IMR-90 (cell line): ENCODE results near the gene IRX1.

Experiments used
- BHLHE40 ChIP-seq: fragments of 150-350 bp; IDR thresholded peaks from 2 replicates; pipeline ENCODE4 v1.6.1; 2016; ENCODE audit warnings: mild to moderate bottlenecking, low read depth, low read length
- CEBPB ChIP-seq: IDR thresholded peaks from 2 replicates; pipeline ENCODE4 v1.6.1; 2012; ENCODE audit warnings: low read depth, low read length, improper control_type of control experiment
- CHD1 ChIP-seq: IDR thresholded peaks from 2 replicates; pipeline ENCODE4 v1.6.1; 2012; ENCODE audit warnings: low read depth, low read length, improper control_type of control experiment
- MAZ ChIP-seq: IDR thresholded peaks from 2 replicates; pipeline ENCODE4 v1.6.1; 2012; ENCODE audit warnings: low read depth, mild to moderate bottlenecking, low read length, improper control_type of control experiment, moderate library complexity, borderline replicate concordance
- MXI1 ChIP-seq: IDR thresholded peaks from 2 replicates; pipeline ENCODE4 v1.6.1; 2012; ENCODE audit warnings: low read depth, mild to moderate bottlenecking, low read length, moderate library complexity, borderline replicate concordance
- POLR2A ChIP-seq: IDR thresholded peaks from 2 replicates; pipeline ENCODE4 v1.6.1; 2012; ENCODE audit warnings: mild to moderate bottlenecking, low read depth, low read length
- RAD21 ChIP-seq: IDR thresholded peaks from 2 replicates; pipeline ENCODE4 v1.6.1; 2012; ENCODE audit warnings: low read length, improper control_type of control experiment
- RCOR1 ChIP-seq: IDR thresholded peaks from 2 replicates; pipeline ENCODE4 v1.6.1; 2012; ENCODE audit warnings: mild to moderate bottlenecking, low read length, improper control_type of control experiment; ENCODE audit not compliant: insufficient replicate concordance
- SMC3 ChIP-seq: fragments of 150-350 bp; IDR thresholded peaks from 2 replicates; pipeline ENCODE4 v1.6.1; 2016; ENCODE audit warnings: low read depth, mild to moderate bottlenecking, antibody characterized with exemption, low read length, moderate library complexity
- TF ChIP-seq, protein P1 (sequence below): conservative IDR thresholded peaks from 2 replicates; pipeline ENCODE4 v1.5.1; 2012; ENCODE audit warnings: mild to moderate bottlenecking, low read depth, low read length, improper control_type of control experiment
- TF ChIP-seq, protein P2 (sequence below): fragments of 150-350 bp; IDR thresholded peaks from 2 replicates; pipeline ENCODE4 v1.6.1; 2017; ENCODE audit warnings: mild to moderate bottlenecking, antibody characterized with exemption, low read length, low read depth

DNA sequence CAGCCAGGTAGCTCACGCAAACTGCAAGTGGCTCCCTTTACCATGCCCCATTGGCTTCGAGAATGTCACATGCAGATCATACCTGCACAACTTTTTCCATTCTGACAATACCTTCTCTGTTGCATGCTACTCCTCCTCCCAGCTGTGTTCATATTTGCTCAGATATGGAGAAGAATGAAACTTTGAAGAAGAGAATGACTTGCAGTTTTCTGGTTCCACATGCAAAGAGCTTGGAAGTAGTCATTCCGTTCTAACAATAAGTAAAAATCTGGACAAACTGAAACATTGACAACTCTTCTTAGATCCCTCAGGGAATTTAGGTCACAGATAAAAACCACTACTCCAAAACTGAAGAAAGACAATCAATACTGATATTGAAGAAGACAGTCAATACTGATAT lies 49.6 kb upstream of the IRX1 start:
- TF ChIP-seq, protein P1, sequence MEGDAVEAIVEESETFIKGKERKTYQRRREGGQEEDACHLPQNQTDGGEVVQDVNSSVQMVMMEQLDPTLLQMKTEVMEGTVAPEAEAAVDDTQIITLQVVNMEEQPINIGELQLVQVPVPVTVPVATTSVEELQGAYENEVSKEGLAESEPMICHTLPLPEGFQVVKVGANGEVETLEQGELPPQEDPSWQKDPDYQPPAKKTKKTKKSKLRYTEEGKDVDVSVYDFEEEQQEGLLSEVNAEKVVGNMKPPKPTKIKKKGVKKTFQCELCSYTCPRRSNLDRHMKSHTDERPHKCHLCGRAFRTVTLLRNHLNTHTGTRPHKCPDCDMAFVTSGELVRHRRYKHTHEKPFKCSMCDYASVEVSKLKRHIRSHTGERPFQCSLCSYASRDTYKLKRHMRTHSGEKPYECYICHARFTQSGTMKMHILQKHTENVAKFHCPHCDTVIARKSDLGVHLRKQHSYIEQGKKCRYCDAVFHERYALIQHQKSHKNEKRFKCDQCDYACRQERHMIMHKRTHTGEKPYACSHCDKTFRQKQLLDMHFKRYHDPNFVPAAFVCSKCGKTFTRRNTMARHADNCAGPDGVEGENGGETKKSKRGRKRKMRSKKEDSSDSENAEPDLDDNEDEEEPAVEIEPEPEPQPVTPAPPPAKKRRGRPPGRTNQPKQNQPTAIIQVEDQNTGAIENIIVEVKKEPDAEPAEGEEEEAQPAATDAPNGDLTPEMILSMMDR: no peak
- TF ChIP-seq, protein P2, sequence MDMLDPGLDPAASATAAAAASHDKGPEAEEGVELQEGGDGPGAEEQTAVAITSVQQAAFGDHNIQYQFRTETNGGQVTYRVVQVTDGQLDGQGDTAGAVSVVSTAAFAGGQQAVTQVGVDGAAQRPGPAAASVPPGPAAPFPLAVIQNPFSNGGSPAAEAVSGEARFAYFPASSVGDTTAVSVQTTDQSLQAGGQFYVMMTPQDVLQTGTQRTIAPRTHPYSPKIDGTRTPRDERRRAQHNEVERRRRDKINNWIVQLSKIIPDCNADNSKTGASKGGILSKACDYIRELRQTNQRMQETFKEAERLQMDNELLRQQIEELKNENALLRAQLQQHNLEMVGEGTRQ: no peak
- TF ChIP-seq POLR2A (no peak), BHLHE40 (no peak), CEBPB (no peak), RCOR1 (no peak), SMC3 (no peak), MXI1 (no peak), CHD1 (no peak), RAD21 (no peak), MAZ (no peak)
